ENCODE data around the gene MAU2.
A peak's percentile ranks its signal among the peaks of the same experiment; 100 is the strongest.
"Not testable (repeated sequence)": the region's sequence is repeated elsewhere in the genome, so short reads cannot be mapped to it uniquely, and the experiment has no call there.

Gene MAU2

DNA sequence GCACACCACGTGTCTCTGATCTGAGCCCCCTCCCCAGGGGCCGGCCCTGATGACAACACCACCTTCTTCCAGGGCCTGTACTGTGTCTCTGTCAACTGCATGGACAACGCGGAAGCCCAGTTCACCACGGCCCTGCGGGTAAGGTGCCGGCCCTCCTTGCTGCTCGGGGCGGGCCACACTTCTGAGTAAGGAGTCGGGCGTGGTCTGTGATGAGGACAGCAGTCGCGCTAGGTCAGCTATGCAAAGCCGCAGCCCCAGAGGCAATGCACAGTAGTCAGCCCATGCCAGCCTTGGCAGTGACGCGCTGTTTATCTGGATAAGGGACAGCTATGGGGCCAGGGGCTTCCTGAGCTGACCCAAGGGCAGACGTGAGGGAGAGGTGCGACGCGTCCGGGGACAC is 24.6 kb downstream of the MAU2 start:
- no peak for DNase-seq (ENCODE audit: low read depth in 1 of 2, low spot score in 1 of 2)

GRCh38 chr19:19345970-19346369 is 25.3 kb downstream of the MAU2 start:
- no peak for DNase-seq (ENCODE audit: low read depth in 1 of 2, low spot score in 1 of 2)

DNA sequence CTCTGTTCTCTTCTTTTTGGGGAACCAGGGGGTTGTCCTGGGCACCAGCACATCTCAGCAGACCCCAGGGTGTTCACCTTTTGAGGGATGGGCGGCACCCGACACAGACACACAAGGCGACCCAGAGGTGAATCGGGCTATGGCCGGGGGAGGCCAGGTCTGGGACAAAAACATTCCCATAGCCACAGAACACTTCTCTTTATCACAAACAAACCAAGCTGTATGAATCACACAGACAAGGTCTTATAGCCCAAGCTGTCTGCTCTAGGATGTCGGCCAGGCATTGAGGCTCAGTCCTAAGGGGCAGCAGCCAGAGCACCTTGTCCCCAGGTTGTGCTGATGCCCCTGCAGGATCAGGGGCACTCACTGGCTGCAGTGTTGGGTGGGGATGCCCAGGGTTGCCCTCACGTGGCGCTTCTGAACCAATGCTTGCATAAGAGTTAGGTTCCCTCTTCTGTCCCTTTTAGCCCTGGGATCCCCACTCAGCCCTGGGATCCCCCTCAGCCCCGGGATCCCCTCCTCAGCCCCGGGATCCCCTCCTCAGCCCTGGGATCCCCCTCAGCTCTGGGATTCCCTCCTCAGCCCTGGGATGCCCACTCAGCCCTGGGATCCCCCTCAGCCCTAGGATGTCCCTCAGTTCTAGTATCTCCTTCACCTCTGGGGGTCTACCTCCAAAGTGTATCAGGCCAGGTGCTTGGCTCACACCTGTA is 26.9 kb downstream of the MAU2 start:
- no peak for DNase-seq (ENCODE audit: low read depth in 1 of 2, low spot score in 1 of 2)

DNA sequence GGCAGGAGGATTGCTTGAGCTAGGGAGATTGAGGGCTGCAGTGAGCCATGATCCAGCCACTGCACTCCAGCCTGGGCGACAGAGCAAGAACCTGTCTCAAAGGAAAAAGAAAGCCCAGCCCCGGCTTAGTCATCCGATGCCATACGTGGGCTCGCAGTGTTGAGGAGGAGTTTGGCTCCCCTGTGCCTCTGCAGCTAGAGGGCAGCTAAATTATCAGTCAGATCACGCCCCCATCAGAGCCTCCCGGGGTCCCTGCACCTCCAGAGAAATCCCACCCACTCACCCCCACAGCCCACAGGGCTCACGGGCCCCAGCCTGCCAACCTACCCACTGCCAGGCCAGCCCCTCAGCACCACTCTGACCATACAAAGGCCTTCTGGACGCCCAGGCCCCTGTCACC is 27.6 kb downstream of the MAU2 start:
- DNase-seq (ENCODE audit: low read depth in 1 of 2, low spot score in 1 of 2), result no peak

GRCh38 chr19:19349365-19349764 is 28.7 kb downstream of the MAU2 start:
- no peak for DNase-seq (ENCODE audit: low read depth in 1 of 2, low spot score in 1 of 2)

- not testable (repeated sequence) for DNase-seq (ENCODE audit: low read depth in 1 of 2, low spot score in 1 of 2)
Measured at GRCh38 chr19:19350756-19351155, 30.1 kb downstream of the MAU2 start.

GRCh38 chr19:19352823-19353222 is 32.2 kb downstream of the MAU2 start:
- DNase-seq (ENCODE audit: low read depth in 1 of 2, low spot score in 1 of 2), result no peak

DNA sequence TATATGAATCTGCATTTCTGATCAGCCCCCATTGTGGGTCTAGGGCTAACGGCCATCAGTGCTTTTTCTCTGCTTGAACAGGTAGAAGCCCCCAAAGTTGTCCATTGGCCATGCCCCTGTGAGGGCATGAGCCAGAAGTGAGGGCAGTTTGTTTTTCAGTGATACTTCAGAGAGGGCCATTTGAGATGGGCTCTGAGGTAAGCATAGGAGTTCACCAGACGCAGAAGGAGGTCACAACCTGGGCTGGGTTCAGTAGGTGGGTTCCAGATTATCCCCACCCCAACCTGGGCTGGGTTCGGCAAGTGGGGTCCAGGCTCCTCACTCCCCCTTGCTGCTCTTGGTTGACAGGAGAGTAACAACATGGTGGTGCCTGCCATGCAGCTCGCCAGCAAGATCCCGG is 33.4 kb downstream of the MAU2 start:
- no peak for DNase-seq (ENCODE audit: low read depth in 1 of 2, low spot score in 1 of 2)

- no peak for DNase-seq (ENCODE audit: low read depth in 1 of 2, low spot score in 1 of 2)
Measured at GRCh38 chr19:19354932-19355331, 34.3 kb downstream of the MAU2 start.

- no peak for DNase-seq (ENCODE audit: low read depth in 1 of 2, low spot score in 1 of 2)
Measured at GRCh38 chr19:19355606-19356139, 35.0 kb downstream of the MAU2 start.

DNA sequence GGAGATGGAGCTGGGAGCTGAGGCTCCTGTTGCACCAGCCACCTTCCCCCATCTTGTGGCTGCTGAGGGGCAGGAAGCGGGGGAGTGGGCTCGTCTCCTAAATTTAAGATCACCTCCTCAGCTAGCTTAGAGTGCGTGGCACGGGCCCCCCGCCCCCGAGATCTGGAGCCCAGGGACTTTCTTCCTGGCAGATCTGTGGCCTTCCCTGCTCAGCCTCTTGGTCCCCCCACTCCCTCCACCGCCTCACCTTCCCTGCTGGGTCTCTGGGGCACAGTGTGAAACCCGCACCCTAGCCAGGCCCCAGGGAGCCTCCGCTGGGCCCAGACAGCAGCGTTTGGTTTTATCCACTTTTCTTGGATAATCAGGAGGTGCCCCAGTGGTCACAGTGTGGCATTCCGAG is 35.9 kb downstream of the MAU2 start:
- DNase-seq (ENCODE audit: low read depth in 1 of 2, low spot score in 1 of 2), result no peak

DNA sequence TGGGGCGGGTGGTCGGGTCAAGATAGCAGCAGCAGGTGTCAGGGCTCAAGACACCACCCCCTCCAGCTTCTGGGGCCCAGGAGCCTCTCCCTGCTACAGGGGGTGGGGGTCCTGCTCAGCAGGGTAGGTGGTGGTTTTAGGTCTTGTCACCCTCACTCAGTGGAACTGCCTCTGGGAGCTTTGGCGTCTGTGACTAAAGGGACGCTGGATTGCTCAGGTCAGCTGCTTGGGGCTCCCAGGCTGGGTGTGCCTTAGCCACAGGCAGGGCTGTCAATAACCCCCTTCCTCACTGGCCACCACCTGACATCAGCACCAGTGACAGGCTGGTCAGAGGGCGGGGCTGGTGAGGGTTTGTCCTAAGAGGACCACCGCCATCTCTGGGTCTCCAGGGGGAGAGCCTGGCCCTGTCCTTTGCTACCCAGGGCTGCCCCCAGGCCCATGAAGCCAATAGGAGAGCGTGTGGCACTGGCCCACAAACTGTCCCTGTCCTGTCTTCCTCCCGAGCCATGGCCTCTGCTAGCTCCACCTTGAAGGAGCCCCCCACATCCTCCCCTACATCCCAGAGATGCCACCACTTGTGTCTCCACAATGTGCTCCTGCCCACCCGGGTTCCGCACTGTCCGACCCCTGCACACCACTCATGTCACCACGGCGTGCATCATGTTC is 36.4 kb downstream of the MAU2 start:
- DNase-seq (ENCODE audit: low read depth in 1 of 2, low spot score in 1 of 2), result no peak

- DNase-seq (ENCODE audit: low read depth in 1 of 2, low spot score in 1 of 2), result peak; percentile 25 to 45
Measured at GRCh38 chr19:19361075-19361594, 40.5 kb downstream of the MAU2 start.

DNA sequence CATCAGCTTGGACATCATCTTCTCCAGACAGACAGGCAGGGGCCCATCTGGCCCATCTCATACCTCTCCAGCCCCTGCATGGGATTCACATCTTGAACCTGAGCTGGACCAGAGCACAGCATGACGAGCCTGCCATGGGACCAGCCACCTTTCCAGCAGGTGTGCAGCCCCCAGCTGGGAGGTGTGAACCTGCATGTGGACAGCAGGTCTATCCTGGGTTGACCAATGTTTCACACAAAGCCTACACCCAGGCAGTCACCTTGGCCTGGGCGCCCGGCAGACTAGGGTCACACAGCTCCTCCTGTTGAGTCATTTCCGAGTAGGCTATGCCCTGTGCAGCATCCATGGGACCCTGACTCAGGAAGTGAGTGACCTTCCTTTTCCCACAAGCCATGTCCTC is 41.4 kb downstream of the MAU2 start:
- no peak for DNase-seq (ENCODE audit: low read depth in 1 of 2, low spot score in 1 of 2)

GRCh38 chr19:19366434-19367396 is 46.1 kb downstream of the MAU2 start:
- peak; percentile 41 to 54 for DNase-seq (ENCODE audit: low read depth in 1 of 2, low spot score in 1 of 2)

DNA sequence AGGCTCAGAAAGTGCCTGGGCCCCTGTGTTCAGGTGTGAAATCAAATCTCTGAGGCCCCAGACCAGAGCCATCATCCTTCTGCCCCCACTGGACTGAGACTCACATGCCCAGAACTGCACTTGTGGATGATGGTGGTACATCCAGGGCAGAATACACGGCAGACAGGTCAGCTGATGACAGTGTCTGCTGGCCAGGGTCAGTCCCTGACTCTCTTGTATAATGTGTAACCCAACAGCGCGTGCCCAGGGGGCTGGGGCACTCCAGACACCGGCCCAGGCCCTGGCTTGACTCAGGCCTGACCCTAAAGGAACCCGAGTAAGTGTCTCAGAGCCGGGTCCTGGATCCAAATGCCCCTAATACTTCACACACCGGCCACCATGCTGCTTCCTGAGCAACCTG is 47.5 kb downstream of the MAU2 start:
- DNase-seq (ENCODE audit: low read depth in 1 of 2, low spot score in 1 of 2), result no peak

- DNase-seq (ENCODE audit: low read depth in 1 of 2, low spot score in 1 of 2), result no peak
Measured at GRCh38 chr19:19371059-19371458, 50.4 kb downstream of the MAU2 start.

- DNase-seq (ENCODE audit: low read depth in 1 of 2, low spot score in 1 of 2), result no peak
Measured at GRCh38 chr19:19372656-19373416, 52.2 kb downstream of the MAU2 start.

DNA sequence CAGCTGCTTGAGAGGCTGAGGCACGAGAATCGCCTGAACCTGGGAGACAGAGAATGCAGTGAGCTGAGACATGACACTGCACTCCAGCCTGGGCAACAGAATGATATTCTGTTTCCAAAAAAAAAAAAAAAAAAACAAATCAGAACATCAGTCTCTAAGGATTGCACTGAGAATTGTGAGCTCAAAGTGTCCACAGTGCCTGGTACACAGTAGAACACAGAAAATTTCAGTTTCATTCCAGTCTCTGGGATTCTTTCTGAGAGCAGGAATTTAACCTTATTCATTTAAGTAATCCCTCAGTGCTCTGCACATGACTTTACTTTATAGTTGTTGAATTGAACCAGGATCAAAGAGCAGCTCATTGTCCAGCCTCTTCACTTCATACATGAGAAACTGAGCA is 58.9 kb downstream of the MAU2 start:
- no peak for DNase-seq (ENCODE audit: low read depth in 1 of 2, low spot score in 1 of 2)

DNA sequence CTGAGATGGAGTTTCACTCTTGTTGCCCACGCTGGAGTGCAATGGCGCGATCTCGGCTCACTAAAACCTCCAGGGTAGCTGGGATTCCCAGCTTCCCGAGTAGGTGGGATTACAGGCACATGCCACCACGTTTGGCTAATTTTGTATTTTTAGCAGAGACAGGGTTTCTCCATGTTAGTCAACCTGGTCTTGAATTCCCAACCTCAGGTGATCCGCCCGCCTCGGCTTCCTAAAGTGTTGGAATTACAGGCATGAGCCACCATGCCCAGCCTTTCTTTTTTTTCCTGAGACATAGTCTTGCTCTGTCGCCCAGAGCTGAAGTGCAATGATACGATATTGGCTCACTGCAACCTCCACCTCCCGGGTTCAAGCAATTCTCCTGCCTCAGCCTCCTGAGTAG is 59.7 kb downstream of the MAU2 start:
- DNase-seq (ENCODE audit: low read depth in 1 of 2, low spot score in 1 of 2), result not testable (repeated sequence)

Data from activated T-helper 1 cell treated with anti-CD3 and anti-CD28 coated beads, Interleukin-2, amount 50 U/mL, for 16 hours (primary cell).